NCI-H524 (cell line): Measurements from ENCODE around the gene CAMK2B.
"Not testable (repeated sequence)": the region's sequence is repeated elsewhere in the genome, so short reads cannot be mapped to it uniquely, and the experiment has no call there.

ENCODE experiments used
- DNase-seq, 2 experiments: peaks; one replicate each; lab custom pipeline; 2025; lab: John Stamatoyannopoulos, UW

Gene CAMK2B

DNA sequence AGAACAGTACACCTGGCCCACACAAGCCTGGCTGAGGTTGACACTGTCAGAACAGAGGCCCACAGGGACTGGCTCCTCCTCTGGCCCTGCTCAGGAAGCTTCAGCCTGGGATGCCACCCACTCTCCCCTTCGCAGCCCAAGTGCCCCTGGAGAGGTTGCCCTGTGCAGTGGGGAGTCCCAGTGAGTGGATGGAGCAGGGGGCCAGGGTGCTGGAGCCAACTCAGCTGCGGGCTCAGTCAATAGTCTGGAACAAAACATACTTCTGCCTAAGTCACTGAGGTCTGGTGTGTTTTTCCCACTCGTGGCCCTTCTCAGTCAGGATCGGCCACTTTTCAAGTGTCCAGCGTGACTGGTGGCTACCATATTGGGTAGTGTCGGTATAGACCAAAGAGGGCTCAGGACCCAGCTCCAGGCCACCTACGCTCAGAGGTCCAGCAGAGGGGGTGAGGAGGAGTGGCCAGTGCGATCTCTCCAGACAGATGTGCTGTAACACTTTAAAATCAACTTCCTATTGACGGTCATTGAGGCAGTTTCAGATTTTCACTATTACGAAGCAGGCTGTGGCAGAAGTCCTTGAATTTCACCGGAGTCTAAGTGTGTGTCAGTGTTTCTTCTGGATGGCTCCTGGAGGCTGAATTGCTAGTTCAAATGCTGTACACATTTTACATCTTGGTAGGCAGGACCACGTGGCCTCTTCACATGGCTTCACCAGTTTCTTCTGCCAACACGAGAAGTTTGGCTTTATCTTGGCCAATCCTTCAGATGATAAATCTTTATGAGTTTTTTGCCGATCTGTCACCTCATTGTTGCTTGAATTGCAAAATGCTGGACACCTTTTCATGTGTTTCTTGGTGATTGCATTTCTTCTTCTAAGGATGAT is 135.2 kb downstream of the CAMK2B start:
- DNase-seq = no peak

DNA sequence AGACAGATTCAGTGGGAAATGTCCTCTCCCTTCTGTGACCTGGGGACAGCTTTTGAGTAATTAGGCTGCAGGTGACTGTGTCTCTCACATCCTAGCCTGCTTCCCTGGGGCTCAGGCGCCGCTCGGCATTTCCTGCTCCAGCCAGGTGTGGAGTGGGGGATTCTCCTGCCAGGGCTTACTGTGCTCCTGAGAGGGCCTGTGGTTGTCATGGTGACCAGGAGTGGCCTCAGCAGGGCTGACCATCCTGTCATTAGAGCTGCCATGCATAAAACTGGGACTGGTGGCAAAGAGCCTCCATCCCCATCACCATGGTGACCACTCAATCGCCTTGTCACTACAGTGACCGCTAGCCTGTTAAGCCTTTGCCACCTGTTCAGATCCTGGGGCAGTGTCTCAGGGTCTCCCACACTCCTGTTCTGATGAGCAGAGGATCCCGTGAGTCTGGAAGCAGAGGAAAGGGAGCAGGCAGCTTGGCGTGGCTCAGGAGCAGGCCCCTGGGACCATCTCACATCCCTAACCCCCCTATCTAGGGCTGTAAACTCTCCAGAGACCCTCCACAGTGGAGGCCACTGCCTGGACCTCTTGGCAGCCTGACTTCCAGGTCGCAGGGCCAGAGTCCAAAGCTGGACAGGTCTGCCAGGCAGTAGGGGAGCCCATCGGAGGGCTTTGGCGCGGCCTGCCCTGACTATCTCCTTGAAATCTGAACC is 136.0 kb downstream of the CAMK2B start, which contains the start of gene GCK:
Gene GCK, minus strand, starts transcription at position 154 of the 707 bp plus-strand sequence. CDS start 486 bp downstream, outside the sequence.
- peak; percentile 67 to 82 for DNase-seq

- DNase-seq = no peak
These were observed 136.7 kb downstream of the CAMK2B start for GRCh38 chr7:44188480-44189225.

DNA sequence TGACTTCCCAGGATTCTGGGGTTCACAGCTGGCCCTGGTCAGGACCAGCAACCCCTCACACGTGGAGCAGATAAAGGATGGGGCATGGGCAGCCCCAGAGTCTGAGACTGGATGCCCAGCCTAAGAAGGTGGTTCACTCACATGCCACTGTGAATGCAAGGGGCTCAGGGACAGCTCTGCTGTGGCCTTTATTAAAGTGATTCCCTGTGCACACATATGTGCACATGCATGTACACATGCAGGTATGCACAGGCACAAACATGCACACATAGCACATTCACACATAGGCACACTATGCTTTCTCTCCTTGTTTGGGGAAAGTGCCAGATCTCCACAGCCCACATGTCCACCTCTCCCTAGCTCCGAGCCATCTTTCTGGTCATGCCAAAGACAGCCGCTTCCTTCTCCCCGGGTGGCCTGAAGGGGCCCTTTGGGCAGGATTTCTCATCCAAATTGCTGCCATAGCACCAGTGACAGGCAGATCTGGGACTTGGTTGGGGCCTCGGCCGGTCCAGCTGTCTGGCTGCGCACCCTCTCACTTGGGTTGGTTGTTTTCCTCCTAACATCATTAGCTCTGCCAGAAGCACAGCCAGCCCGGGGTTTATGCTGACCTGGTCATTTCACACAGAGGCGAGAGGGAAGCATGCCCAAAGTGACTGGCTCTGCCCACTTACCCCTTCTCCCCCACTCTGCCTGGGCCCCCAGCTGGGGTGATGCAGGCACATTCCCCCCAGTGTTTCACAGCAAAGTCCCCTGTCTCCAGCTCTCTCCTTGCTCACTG is 137.6 kb downstream of the CAMK2B start:
- no peak for DNase-seq

GRCh38 chr7:44186736-44187135 is 138.7 kb downstream of the CAMK2B start:
- DNase-seq = no peak

DNA sequence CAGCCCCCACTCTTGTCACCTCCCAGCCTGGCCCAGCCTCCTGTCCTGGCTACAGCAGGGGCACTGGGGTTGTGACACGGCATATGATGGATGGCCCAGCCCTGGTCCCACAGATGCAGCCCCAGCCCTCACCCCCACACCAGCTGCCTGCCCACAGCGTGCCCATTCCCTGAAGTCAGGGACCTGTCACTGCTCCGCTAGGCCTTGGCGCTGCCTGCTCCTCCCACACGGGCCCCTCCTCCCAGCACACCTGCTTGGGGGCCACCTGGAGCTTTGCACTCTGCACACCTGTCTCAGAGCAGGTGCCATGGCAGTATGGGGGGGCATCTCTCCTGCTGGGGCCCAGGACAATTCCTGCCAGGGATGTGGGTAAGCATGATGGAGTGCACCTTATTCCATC is 139.7 kb downstream of the CAMK2B start:
- no peak for DNase-seq

- DNase-seq = no peak
These were observed 140.4 kb downstream of the CAMK2B start for GRCh38 chr7:44184873-44185446.

- no peak for DNase-seq
These were observed 141.1 kb downstream of the CAMK2B start for GRCh38 chr7:44184206-44184872.

DNA sequence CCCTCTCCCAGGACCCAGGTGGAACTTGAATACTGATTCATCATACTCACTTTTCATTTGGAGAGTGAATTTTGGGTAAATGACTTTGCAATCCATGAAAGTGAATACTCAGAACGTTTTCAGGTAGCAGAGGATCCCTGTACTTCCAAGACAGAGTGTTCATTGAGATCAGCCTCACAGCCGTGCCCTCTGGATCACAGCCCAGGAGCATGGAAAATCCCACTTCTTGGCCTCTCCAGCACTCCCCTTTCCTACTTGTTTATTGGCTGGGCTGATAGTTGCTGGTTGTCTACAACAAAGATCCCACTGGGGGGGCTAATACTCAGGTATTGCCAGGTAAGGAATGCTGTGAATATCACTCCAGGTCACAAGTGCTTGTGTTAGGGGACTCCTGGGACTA is 142.0 kb downstream of the CAMK2B start:
- DNase-seq = no peak

DNA sequence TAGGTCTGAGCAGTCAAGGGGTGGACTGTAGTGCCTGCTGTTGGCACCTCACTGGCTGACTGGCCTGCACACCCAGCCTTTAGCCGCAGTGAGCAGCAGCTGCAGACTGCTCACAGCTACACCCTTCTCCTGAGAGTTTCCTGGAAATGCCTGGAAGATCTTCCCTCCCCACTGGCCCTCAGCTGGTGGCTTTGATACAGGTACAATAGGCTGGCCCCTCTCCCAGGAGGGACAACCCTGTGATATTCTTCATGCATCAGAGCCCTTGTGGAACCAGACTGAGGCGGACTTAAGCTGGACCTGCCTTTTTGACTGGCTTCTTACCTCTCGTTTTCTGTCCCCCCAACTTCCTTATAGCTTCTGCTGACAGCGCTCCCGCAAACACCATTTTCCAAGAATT is 142.6 kb downstream of the CAMK2B start:
- no peak for DNase-seq

DNA sequence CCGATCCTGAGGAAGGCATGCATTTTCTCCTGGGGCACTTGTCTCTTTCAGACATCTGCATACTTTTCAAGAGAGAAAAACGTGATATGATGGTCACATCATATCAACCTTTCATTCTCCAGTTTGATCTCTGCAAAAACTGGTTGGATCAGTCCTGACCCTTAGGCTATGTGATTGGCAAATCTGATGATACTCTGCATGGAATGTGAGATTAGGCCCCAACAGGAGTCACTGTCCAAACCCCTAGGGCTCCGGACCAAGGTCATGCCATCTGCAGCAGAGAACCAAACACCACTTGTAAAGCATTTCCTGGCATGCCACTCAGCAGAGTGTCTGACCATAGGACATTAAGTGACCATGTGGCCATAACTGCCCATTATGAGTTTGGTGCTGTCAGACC is 144.8 kb downstream of the CAMK2B start:
- no peak for DNase-seq

- DNase-seq = no peak
These were observed 147.7 kb downstream of the CAMK2B start for GRCh38 chr7:44177570-44178131.

GRCh38 chr7:44176486-44176885 is 148.9 kb downstream of the CAMK2B start:
- no peak for DNase-seq

- DNase-seq = no peak
These were observed 149.7 kb downstream of the CAMK2B start for GRCh38 chr7:44175730-44176129.

DNA sequence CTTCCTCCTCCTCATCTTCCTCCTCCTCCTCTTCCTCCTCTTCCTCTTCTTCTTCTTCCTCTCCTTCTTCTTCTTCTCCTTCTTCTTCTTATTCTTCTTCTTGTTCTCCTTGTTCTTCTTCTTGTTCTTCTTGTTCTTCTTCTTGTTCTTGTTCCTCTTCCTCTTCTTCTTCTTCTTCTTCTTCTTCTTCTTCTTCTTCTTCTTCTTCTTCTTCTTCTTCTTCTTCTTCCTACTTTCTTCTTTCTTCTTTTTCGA is 150.8 kb downstream of the CAMK2B start:
- not testable (repeated sequence) for DNase-seq

GRCh38 chr7:44173911-44174693 is 151.3 kb downstream of the CAMK2B start:
- no peak for DNase-seq

DNA sequence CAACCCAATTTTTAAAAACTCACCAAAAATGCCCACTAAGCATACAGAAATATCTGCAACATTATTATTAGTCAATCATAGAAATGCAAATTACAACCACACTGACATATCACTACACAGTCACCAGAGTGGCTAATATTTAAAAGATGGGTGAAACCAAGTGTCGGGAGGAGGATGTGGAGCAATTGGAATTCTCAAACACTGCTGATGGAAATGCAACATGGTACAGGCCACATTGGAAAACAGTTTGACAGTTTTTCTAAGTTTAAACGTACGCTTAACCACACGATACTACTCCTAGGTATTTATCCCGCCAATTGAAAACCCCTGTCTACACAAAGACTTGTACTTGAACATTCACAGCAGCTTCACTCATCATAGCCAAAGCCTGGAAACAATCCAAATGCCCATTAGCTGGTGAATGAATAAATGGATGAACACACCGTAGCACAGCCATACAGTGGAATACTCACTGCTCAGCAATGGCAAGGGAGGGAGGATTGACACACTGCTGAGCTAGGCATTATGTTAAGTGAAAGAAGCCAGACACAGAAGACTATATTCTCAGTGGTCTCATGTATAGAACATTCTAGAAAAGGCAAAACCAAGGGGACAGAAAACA is 152.5 kb downstream of the CAMK2B start:
- DNase-seq = no peak

- DNase-seq = no peak
These were observed 153.0 kb downstream of the CAMK2B start for GRCh38 chr7:44172352-44172751.

- DNase-seq = not testable (repeated sequence)
These were observed 153.5 kb downstream of the CAMK2B start for GRCh38 chr7:44171901-44172300.
